Islet of Langerhans (tissue), 1 donor: ENCODE results near the gene TMPRSS11F.

Experiments used
- FAIRE-seq: peaks from one replicate; lab custom pipeline; 2011; peaks lifted over from hg19 to GRCh38; lab: Jason Lieb, UNC

The TMPRSS11F gene

GRCh38 chr4:68077301-68077700 is 52.4 kb downstream of the TMPRSS11F start:
- FAIRE-seq, result no peak

GRCh38 chr4:68076194-68076593 is 53.5 kb downstream of the TMPRSS11F start:
- no peak for FAIRE-seq

- FAIRE-seq, result no peak
These were observed 55.3 kb downstream of the TMPRSS11F start for GRCh38 chr4:68074397-68074796.

GRCh38 chr4:68070302-68070701 is 59.4 kb downstream of the TMPRSS11F start:
- FAIRE-seq, result no peak

- FAIRE-seq, result no peak
These were observed 67.2 kb downstream of the TMPRSS11F start for GRCh38 chr4:68062501-68062900.

GRCh38 chr4:68038272-68038671 is 91.4 kb downstream of the TMPRSS11F start:
- FAIRE-seq, result no peak

- no peak for FAIRE-seq
These were observed 108.5 kb downstream of the TMPRSS11F start for GRCh38 chr4:68021185-68021584.

GRCh38 chr4:68011684-68012083 is 118.0 kb downstream of the TMPRSS11F start:
- no peak for FAIRE-seq
